ENCODE measurements around the gene CATSPER3. TPM values are rescaled to one million over a fixed set of nuclear protein-coding genes. Genes with fewer than 3 reads are reported as not detected.

Gene CATSPER3
- total RNA-seq, 1 experiment from 2014 or later = 1.9 TPM

- H3K27ac Mint-ChIP-seq (ENCODE audit: low read depth, unreplicated experiment) = no peak overlapping the region
- BruUV-seq (replicated peaks) = no TSS peak
- intact Hi-C loops (cut with micrococcal nuclease) = no loop called here
- TF ChIP-seq, protein P1, sequence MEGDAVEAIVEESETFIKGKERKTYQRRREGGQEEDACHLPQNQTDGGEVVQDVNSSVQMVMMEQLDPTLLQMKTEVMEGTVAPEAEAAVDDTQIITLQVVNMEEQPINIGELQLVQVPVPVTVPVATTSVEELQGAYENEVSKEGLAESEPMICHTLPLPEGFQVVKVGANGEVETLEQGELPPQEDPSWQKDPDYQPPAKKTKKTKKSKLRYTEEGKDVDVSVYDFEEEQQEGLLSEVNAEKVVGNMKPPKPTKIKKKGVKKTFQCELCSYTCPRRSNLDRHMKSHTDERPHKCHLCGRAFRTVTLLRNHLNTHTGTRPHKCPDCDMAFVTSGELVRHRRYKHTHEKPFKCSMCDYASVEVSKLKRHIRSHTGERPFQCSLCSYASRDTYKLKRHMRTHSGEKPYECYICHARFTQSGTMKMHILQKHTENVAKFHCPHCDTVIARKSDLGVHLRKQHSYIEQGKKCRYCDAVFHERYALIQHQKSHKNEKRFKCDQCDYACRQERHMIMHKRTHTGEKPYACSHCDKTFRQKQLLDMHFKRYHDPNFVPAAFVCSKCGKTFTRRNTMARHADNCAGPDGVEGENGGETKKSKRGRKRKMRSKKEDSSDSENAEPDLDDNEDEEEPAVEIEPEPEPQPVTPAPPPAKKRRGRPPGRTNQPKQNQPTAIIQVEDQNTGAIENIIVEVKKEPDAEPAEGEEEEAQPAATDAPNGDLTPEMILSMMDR (IDR thresholded peaks at IDR 0.05; ENCODE audit: unreplicated experiment) = no peak
- no peak overlapping the region for H3K4me3 Mint-ChIP-seq (ENCODE audit: unreplicated experiment)
- ChIA-PET CTCF (interaction anchor here (1.1 to 1.2 kb wide), 3 partner anchors 11 to 69 kb away, joined by 3 read pairs; no protein-coding TSS in a partner anchor), POLR2A (interaction anchor here (0.6 kb wide), 1 partner anchor 52 kb away, joined by 3 read pairs; no protein-coding TSS in a partner anchor)
- H3K27me3 Mint-ChIP-seq (ENCODE audit: insufficient read depth, unreplicated experiment) = no peaks in the 10 kb centered on the region
- H3K9me3 Mint-ChIP-seq (ENCODE audit: unreplicated experiment) = no peaks in the 10 kb centered on the region
- no peaks in the 10 kb centered on the region for H3K4me1 Mint-ChIP-seq (ENCODE audit: insufficient read depth, unreplicated experiment)
- no peak for DNase-seq (ENCODE audit: unreplicated experiment)
- H3K36me3 Mint-ChIP-seq (ENCODE audit: insufficient read depth, unreplicated experiment) = no peaks in the 10 kb centered on the region
Measured at GRCh38 chr5:135058331-135058732, 90.6 kb downstream of the CATSPER3 start.

- Mint-ChIP-seq H3K27ac (ENCODE audit: low read depth, unreplicated experiment) (no peak overlapping the region), H3K9me3 (ENCODE audit: unreplicated experiment) (no peaks in the 10 kb centered on the region), H3K27me3 (ENCODE audit: insufficient read depth, unreplicated experiment) (no peaks in the 10 kb centered on the region), H3K4me1 (ENCODE audit: insufficient read depth, unreplicated experiment) (no peaks in the 10 kb centered on the region), H3K4me3 (ENCODE audit: unreplicated experiment) (no peak overlapping the region), H3K36me3 (ENCODE audit: insufficient read depth, unreplicated experiment) (no peaks in the 10 kb centered on the region)
- ChIA-PET POLR2A (interaction anchor here (0.7 kb wide), 1 partner anchor 90 kb away, joined by 4 read pairs; no protein-coding TSS in a partner anchor), CTCF (interaction anchor here (0.6 to 1.8 kb wide), 6 partner anchors 11 to 272 kb away, joined by 3 to 5 read pairs (median 4); no protein-coding TSS in a partner anchor)
- no TSS peak for BruUV-seq (replicated peaks)
- TF ChIP-seq, protein P1 (IDR thresholded peaks at IDR 0.05; ENCODE audit: unreplicated experiment) = peak; percentile 26
- intact Hi-C loops (cut with micrococcal nuclease) = loop anchor here (1.0 kb wide), 2 partner anchors 128 to 132 kb away; no protein-coding TSS in a partner anchor
- DNase-seq (ENCODE audit: unreplicated experiment) = peak; percentile 25
Measured at GRCh38 chr5:135059000-135059923, 91.6 kb downstream of the CATSPER3 start.

GRCh38 chr5:135060021-135060420 is 92.3 kb downstream of the CATSPER3 start:
- Mint-ChIP-seq H3K27me3 (ENCODE audit: insufficient read depth, unreplicated experiment) (no peaks in the 10 kb centered on the region), H3K9me3 (ENCODE audit: unreplicated experiment) (no peaks in the 10 kb centered on the region), H3K27ac (ENCODE audit: low read depth, unreplicated experiment) (no peak overlapping the region), H3K4me1 (ENCODE audit: insufficient read depth, unreplicated experiment) (no peaks in the 10 kb centered on the region), H3K4me3 (ENCODE audit: unreplicated experiment) (no peak overlapping the region), H3K36me3 (ENCODE audit: insufficient read depth, unreplicated experiment) (no peaks in the 10 kb centered on the region)
- ChIA-PET POLR2A (interaction anchor here (0.7 kb wide), 1 partner anchor 91 kb away, joined by 4 read pairs; no protein-coding TSS in a partner anchor), CTCF (interaction anchor here (0.7 to 1.8 kb wide), 4 partner anchors 22 to 272 kb away, joined by 3 to 5 read pairs (median 4); no protein-coding TSS in a partner anchor)
- no peak for DNase-seq (ENCODE audit: unreplicated experiment)
- BruUV-seq (replicated peaks) = no TSS peak
- intact Hi-C loops (cut with micrococcal nuclease) = no loop called here
- TF ChIP-seq, protein P1 (IDR thresholded peaks at IDR 0.05; ENCODE audit: unreplicated experiment) = no peak

DNA sequence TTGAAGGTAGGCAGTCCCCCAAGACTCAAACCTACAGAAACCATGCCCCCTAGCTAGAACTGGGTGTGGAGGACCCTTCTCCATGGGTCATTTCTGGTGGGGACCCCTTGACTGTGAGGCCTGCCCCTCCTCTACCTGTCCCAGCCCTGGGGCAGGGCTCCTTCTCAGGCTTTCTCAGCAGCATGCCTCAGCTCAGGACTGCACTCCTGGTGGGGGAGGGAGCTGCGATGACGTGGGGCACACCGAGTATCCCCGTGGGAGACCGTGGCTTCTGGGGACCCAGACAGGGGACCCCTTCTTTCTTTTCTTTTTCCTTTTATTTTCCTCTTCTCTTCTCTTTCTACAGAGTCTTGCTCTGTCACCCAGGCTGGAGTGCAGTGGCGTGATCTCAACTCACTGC is 93.3 kb downstream of the CATSPER3 start:
- no TSS peak for BruUV-seq (replicated peaks)
- Mint-ChIP-seq H3K4me1 (ENCODE audit: insufficient read depth, unreplicated experiment) (no peaks in the 10 kb centered on the region), H3K27me3 (ENCODE audit: insufficient read depth, unreplicated experiment) (no peaks in the 10 kb centered on the region), H3K9me3 (ENCODE audit: unreplicated experiment) (no peaks in the 10 kb centered on the region), H3K36me3 (ENCODE audit: insufficient read depth, unreplicated experiment) (no peaks in the 10 kb centered on the region), H3K4me3 (ENCODE audit: unreplicated experiment) (no peak overlapping the region), H3K27ac (ENCODE audit: low read depth, unreplicated experiment) (no peak overlapping the region)
- CTCF ChIA-PET = interaction anchor here (0.7 to 1.1 kb wide), 3 partner anchors 27 to 131 kb away, joined by 3 to 5 read pairs (median 3); no protein-coding TSS in a partner anchor
- POLR2A ChIA-PET = no interaction called here
- intact Hi-C loops (cut with micrococcal nuclease) = no loop called here
- TF ChIP-seq, protein P1 (IDR thresholded peaks at IDR 0.05; ENCODE audit: unreplicated experiment) = no peak
- no peak for DNase-seq (ENCODE audit: unreplicated experiment)
